ENCODE data around the gene PGM2. TPM values are rescaled to one million over a fixed set of nuclear protein-coding genes. Genes with fewer than 3 reads are reported as not detected.

Gene PGM2
- total RNA-seq, 1 donor from 2014 or later = 27.8 TPM

DNA sequence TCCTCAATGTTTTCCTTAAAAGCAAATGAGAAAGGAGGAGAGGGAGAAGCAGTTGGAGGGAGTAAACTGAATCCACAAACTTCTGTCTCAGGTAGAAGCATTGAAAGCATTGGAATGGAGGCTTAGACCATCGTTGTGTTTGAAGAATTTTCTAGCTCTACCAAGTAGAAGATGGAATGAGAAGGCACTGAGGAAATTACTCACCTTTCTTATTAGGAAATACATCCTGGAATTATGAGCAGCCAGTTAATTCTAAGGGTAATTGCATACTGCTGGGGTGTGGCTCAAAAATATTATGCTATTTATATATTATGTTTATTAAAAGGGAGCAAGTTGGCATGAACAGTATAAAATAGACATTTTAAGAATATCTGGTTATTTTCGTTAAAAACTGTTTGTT, 12.9 kb downstream of the PGM2 start:
- Histone ChIP-seq H3K4me3 (ENCODE audit: low read depth, low read length) (no peak overlapping the region), H3K36me3 (ENCODE audit: control insufficient read depth, insufficient read depth, low read length) (no peaks in the 10 kb centered on the region), H3K27me3 (ENCODE audit: control insufficient read depth, insufficient read depth, low read length) (no peaks in the 10 kb centered on the region)
- TF ChIP-seq, protein P1, sequence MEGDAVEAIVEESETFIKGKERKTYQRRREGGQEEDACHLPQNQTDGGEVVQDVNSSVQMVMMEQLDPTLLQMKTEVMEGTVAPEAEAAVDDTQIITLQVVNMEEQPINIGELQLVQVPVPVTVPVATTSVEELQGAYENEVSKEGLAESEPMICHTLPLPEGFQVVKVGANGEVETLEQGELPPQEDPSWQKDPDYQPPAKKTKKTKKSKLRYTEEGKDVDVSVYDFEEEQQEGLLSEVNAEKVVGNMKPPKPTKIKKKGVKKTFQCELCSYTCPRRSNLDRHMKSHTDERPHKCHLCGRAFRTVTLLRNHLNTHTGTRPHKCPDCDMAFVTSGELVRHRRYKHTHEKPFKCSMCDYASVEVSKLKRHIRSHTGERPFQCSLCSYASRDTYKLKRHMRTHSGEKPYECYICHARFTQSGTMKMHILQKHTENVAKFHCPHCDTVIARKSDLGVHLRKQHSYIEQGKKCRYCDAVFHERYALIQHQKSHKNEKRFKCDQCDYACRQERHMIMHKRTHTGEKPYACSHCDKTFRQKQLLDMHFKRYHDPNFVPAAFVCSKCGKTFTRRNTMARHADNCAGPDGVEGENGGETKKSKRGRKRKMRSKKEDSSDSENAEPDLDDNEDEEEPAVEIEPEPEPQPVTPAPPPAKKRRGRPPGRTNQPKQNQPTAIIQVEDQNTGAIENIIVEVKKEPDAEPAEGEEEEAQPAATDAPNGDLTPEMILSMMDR (IDR thresholded peaks at IDR 0.05; ENCODE audit: insufficient read depth, low read length, poor library complexity, severe bottlenecking) = no peak
- DNase-seq (ENCODE audit: low read depth) = no peak

DNA sequence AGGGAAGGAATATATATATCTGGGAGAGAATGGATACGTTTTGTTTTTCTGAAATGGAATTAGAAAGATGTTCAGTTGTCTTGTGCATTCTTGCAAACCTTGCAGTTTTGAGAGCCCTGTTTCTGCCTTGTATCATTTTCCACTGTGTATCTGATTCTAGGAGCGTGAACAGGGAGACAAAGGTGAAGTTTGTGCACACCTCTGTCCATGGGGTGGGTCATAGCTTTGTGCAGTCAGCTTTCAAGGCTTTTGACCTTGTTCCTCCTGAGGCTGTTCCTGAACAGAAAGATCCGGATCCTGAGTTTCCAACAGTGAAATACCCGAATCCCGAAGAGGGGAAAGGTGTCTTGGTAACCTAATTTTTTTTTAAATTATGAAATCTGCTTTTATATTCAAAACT, 17.7 kb downstream of the PGM2 start:
- no peak overlapping the region for H3K4me3 ChIP-seq (ENCODE audit: low read depth, low read length)
- no peaks in the 10 kb centered on the region for H3K27me3 ChIP-seq (ENCODE audit: control insufficient read depth, insufficient read depth, low read length)
- H3K36me3 ChIP-seq (ENCODE audit: control insufficient read depth, insufficient read depth, low read length) = peaks cover 2% of the 10 kb centered on the region
- TF ChIP-seq, protein P1 (IDR thresholded peaks at IDR 0.05; ENCODE audit: insufficient read depth, low read length, poor library complexity, severe bottlenecking) = no peak
- no peak for DNase-seq (ENCODE audit: low read depth)

DNA sequence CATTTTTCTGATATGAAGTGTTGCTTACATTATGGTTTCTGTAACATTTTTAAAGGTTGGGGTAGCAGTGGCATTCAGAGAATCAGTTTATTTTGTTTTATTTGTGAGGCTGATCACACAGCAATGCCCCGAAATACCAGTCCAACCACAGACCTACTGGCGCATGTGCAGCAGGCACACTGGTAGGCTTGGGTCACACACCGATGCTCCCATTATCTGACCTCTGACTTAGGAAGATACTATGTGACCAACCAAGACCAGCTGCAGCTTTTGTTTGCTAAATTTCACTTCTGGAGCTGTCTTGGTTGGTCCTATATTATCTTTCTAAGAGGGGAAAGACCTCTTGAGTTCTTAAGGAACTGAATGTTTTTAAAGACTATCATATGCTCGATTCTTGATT, 18.7 kb downstream of the PGM2 start:
- TF ChIP-seq, protein P1 (IDR thresholded peaks at IDR 0.05; ENCODE audit: insufficient read depth, low read length, poor library complexity, severe bottlenecking) = no peak
- H3K27me3 ChIP-seq (ENCODE audit: control insufficient read depth, insufficient read depth, low read length) = no peaks in the 10 kb centered on the region
- H3K4me3 ChIP-seq (ENCODE audit: low read depth, low read length) = no peak overlapping the region
- peaks cover 2% of the 10 kb centered on the region for H3K36me3 ChIP-seq (ENCODE audit: control insufficient read depth, insufficient read depth, low read length)
- DNase-seq (ENCODE audit: low read depth) = no peak

DNA sequence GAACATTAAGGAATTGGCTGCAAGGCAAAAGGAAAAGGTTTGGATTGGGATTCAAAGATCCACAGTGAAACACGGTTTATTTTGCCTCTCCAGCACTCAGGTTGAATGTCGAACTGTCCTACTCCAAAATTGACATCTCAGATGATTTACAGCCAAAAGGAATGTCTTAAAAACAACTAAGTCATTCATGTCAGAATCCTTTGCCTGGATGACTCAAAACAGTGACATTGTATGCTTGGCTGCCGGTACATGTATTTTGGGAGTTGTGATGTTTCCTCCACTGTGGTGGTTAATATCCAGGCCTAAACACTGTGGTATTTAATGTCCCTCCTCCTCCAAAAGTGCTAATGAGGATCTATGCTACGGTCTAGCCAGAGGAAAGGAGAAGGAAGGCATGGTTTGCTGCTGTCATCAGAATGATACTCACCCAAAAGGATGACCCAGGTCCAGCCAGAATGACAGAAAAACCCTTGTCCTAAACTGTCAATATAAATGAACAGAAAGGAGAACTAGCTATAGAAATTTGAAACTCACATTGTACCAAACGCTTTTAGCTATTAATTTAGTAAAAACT, 20.9 kb downstream of the PGM2 start:
- Histone ChIP-seq H3K36me3 (ENCODE audit: control insufficient read depth, insufficient read depth, low read length) (peaks cover 2% of the 10 kb centered on the region), H3K27me3 (ENCODE audit: control insufficient read depth, insufficient read depth, low read length) (no peaks in the 10 kb centered on the region), H3K4me3 (ENCODE audit: low read depth, low read length) (no peak overlapping the region)
- TF ChIP-seq, protein P1 (IDR thresholded peaks at IDR 0.05; ENCODE audit: insufficient read depth, low read length, poor library complexity, severe bottlenecking) = no peak
- DNase-seq (ENCODE audit: low read depth) = no peak

DNA sequence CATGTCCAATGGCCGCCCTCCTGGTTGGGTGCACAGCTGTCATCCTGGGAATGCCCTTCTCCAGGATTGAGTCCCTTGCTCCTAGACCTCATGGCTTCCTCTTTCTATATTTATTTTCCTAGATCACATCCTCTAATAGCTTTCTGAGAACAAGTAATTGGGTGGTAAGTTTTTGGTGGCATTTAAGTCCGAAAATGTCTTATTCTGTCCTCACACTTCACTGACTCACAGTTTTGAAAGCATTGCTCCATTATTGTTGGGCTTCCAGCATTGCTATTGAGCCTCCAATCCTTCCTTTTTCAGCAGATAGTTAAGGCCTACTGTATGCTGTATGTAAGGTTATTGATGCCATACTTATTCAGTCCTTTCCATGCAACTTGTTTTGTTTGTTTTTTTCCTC, 25.9 kb downstream of the PGM2 start:
- DNase-seq (ENCODE audit: low read depth) = no peak
- no peak overlapping the region for H3K4me3 ChIP-seq (ENCODE audit: low read depth, low read length)
- H3K36me3 ChIP-seq (ENCODE audit: control insufficient read depth, insufficient read depth, low read length) = peaks cover 2% of the 10 kb centered on the region
- no peaks in the 10 kb centered on the region for H3K27me3 ChIP-seq (ENCODE audit: control insufficient read depth, insufficient read depth, low read length)
- TF ChIP-seq, protein P1 (IDR thresholded peaks at IDR 0.05; ENCODE audit: insufficient read depth, low read length, poor library complexity, severe bottlenecking) = no peak

DNA sequence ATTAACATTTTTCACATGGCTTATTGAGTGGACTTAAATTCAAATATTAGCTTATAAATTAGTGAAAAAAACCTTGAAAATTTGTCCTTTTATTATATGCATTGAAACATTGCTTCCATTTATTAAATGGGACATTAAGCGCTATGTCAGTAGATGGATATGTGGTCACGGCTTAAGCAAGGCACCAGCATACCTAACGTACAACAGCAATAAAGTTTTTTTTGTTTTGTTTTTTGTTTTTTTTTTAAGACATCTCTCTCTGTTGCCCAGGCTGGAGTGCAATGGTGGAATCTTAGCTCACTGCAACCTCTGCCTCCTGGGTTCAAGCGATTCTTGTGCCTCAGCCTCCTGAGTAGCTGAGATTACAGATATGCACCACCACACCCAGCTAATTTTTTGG, 31.6 kb downstream of the PGM2 start:
- TF ChIP-seq, protein P1 (IDR thresholded peaks at IDR 0.05; ENCODE audit: insufficient read depth, low read length, poor library complexity, severe bottlenecking) = no peak
- H3K4me3 ChIP-seq (ENCODE audit: low read depth, low read length) = no peak overlapping the region
- DNase-seq (ENCODE audit: low read depth) = no peak
- H3K27me3 ChIP-seq (ENCODE audit: control insufficient read depth, insufficient read depth, low read length) = no peaks in the 10 kb centered on the region
- no peaks in the 10 kb centered on the region for H3K36me3 ChIP-seq (ENCODE audit: control insufficient read depth, insufficient read depth, low read length)
